GM12891 (cell line): ENCODE results near the gene SAP30BP.

ENCODE experiments used
- DNase-seq: peaks from one replicate; pipeline ENCODE4 v3.0.0; 2011; ENCODE audit warnings: low spot score; ENCODE audit not compliant: insufficient read length
- FAIRE-seq: peaks from 2 replicates; lab custom pipeline; 2011; peaks lifted over from hg19 to GRCh38; lab: Jason Lieb, UNC
- PAX5 ChIP-seq: IDR thresholded peaks from 2 replicates; pipeline ENCODE4 v1.6.1; 2011; ENCODE audit warnings: low read length, moderate library complexity, mild to moderate bottlenecking; ENCODE audit not compliant: insufficient read depth, severe bottlenecking
- POLR2A ChIP-seq: IDR thresholded peaks from 2 replicates; pipeline ENCODE4 v1.6.1; 2011; ENCODE audit warnings: low read depth, low read length, control low read depth
- POLR2AphosphoS5 ChIP-seq: IDR thresholded peaks from 2 replicates; pipeline ENCODE4 v1.6.1; 2011; ENCODE audit warnings: low read depth, low read length, control low read depth
- POU2F2 ChIP-seq: IDR thresholded peaks from 2 replicates; pipeline ENCODE4 v1.6.1; 2011; ENCODE audit warnings: low read depth, mild to moderate bottlenecking, control low read depth, low read length, moderate library complexity
- SPI1 ChIP-seq: IDR thresholded peaks from 2 replicates; pipeline ENCODE4 v1.6.1; 2011; ENCODE audit warnings: low read depth, low read length, control low read depth
- TAF1 ChIP-seq: IDR thresholded peaks from 2 replicates; pipeline ENCODE4 v1.6.1; 2011; ENCODE audit warnings: low read depth, low read length, control low read depth

SAP30BP gene

GRCh38 chr17:75647061-75647460 is 20.1 kb upstream of the SAP30BP start:
- FAIRE-seq (no peak), DNase-seq (no peak)
- no peak for TF ChIP-seq POLR2A
- TF ChIP-seq SPI1 = no peak
- no peak for TF ChIP-seq POU2F2
- TF ChIP-seq TAF1 = no peak
- no peak for TF ChIP-seq PAX5
- no peak for TF ChIP-seq POLR2AphosphoS5

- DNase-seq = no peak
- no peak for FAIRE-seq
- TF ChIP-seq TAF1 (no peak), SPI1 (no peak), PAX5 (no peak), POLR2A (no peak), POLR2AphosphoS5 (no peak)
These were observed 19.2 kb upstream of the SAP30BP start for GRCh38 chr17:75647921-75648320.

GRCh38 chr17:75649687-75650086 is 17.5 kb upstream of the SAP30BP start:
- DNase-seq = no peak
- no peak for FAIRE-seq
- no peak for TF ChIP-seq POLR2AphosphoS5
- TF ChIP-seq TAF1 = no peak
- TF ChIP-seq SPI1 = no peak
- no peak for TF ChIP-seq POU2F2
- no peak for TF ChIP-seq PAX5
- no peak for TF ChIP-seq POLR2A

GRCh38 chr17:75650874-75651273 is 16.3 kb upstream of the SAP30BP start:
- DNase-seq (no peak), FAIRE-seq (no peak)
- TF ChIP-seq PAX5 (no peak), POLR2A (no peak), SPI1 (no peak), POLR2AphosphoS5 (no peak), TAF1 (no peak), POU2F2 (no peak)

- no peak for FAIRE-seq
- DNase-seq = no peak
- TF ChIP-seq PAX5 (no peak), POLR2A (no peak), POLR2AphosphoS5 (no peak), TAF1 (no peak), SPI1 (no peak)
These were observed 14.8 kb upstream of the SAP30BP start for GRCh38 chr17:75652341-75652740.

- peak; percentile 55 for DNase-seq
- peak; percentile 71 for FAIRE-seq
- TF ChIP-seq SPI1 (no peak), POLR2A (no peak), TAF1 (no peak), PAX5 (no peak), POLR2AphosphoS5 (no peak), POU2F2 (no peak)
These were observed 14.1 kb upstream of the SAP30BP start for GRCh38 chr17:75652934-75653549.

GRCh38 chr17:75654176-75654575 is 13.0 kb upstream of the SAP30BP start:
- FAIRE-seq (peak; percentile 40), DNase-seq (no peak)
- no peak for TF ChIP-seq POLR2A

- TF ChIP-seq POU2F2 = no peak
- TF ChIP-seq TAF1 = no peak
- no peak for TF ChIP-seq POLR2AphosphoS5
- no peak for TF ChIP-seq SPI1
- TF ChIP-seq PAX5 = no peak
- TF ChIP-seq POLR2A = no peak
- FAIRE-seq (no peak), DNase-seq (no peak)
These were observed 8.9 kb upstream of the SAP30BP start for GRCh38 chr17:75658237-75658636.

- DNase-seq (no peak), FAIRE-seq (no peak)
- no peak for TF ChIP-seq POLR2A
- no peak for TF ChIP-seq PAX5
- TF ChIP-seq POLR2AphosphoS5 = no peak
- no peak for TF ChIP-seq TAF1
- no peak for TF ChIP-seq SPI1
- no peak for TF ChIP-seq POU2F2
These were observed 5.6 kb upstream of the SAP30BP start for GRCh38 chr17:75661531-75661930.

GRCh38 chr17:75662511-75662910 is 4.6 kb upstream of the SAP30BP start:
- FAIRE-seq = no peak
- TF ChIP-seq PAX5 (no peak), POLR2AphosphoS5 (no peak), SPI1 (no peak), POU2F2 (no peak), TAF1 (no peak), POLR2A (no peak)
- DNase-seq = no peak
